ENCODE results near the gene GALNT18. TPM values are rescaled to one million over a fixed set of nuclear protein-coding genes. Genes with fewer than 3 reads are reported as not detected.

GALNT18 gene
- total RNA-seq, 1 experiment from 2014 or later = 14.1 TPM

GRCh38 chr11:11534981-11535380 lies 86.8 kb downstream of the GALNT18 start:
- no peaks in the 10 kb centered on the region for H3K4me1 Mint-ChIP-seq (ENCODE audit: insufficient read depth, unreplicated experiment)
- TF ChIP-seq, protein P1, sequence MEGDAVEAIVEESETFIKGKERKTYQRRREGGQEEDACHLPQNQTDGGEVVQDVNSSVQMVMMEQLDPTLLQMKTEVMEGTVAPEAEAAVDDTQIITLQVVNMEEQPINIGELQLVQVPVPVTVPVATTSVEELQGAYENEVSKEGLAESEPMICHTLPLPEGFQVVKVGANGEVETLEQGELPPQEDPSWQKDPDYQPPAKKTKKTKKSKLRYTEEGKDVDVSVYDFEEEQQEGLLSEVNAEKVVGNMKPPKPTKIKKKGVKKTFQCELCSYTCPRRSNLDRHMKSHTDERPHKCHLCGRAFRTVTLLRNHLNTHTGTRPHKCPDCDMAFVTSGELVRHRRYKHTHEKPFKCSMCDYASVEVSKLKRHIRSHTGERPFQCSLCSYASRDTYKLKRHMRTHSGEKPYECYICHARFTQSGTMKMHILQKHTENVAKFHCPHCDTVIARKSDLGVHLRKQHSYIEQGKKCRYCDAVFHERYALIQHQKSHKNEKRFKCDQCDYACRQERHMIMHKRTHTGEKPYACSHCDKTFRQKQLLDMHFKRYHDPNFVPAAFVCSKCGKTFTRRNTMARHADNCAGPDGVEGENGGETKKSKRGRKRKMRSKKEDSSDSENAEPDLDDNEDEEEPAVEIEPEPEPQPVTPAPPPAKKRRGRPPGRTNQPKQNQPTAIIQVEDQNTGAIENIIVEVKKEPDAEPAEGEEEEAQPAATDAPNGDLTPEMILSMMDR (IDR thresholded peaks at IDR 0.05; ENCODE audit: unreplicated experiment) = no peak
- H3K36me3 Mint-ChIP-seq (ENCODE audit: insufficient read depth, unreplicated experiment) = peaks cover 7% of the 10 kb centered on the region
- no peak overlapping the region for H3K27ac Mint-ChIP-seq (ENCODE audit: low read depth, unreplicated experiment)
- ChIA-PET CTCF (no interaction called here), POLR2A (no interaction called here)
- no peak overlapping the region for H3K4me3 Mint-ChIP-seq (ENCODE audit: unreplicated experiment)
- no peaks in the 10 kb centered on the region for H3K27me3 Mint-ChIP-seq (ENCODE audit: insufficient read depth, unreplicated experiment)
- DNase-seq (ENCODE audit: unreplicated experiment) = no peak
- intact Hi-C loops (cut with micrococcal nuclease) = no loop called here
- no peaks in the 10 kb centered on the region for H3K9me3 Mint-ChIP-seq (ENCODE audit: unreplicated experiment)
- BruUV-seq (replicated peaks) = no TSS peak

DNA sequence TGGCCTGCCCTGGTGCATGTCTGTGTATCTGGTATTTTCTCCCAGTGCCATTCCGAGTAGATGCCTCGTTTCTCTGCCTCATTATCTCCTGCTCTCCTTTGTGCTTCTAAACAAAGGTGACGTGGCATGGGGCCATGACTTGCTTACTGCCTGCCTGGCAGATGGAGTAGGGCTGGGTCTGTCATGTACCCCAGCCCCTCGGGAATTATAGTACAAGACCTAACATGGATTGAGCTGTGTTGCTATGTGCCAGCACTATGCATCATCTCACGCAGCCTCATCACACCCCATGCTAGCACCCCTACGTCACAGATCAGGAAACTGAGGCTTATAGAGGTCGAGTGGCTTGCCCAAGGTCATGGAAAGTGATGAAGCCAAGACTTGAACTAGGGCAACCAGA lies 88.1 kb downstream of the GALNT18 start:
- H3K9me3 Mint-ChIP-seq (ENCODE audit: unreplicated experiment) = no peaks in the 10 kb centered on the region
- peaks cover 7% of the 10 kb centered on the region for H3K36me3 Mint-ChIP-seq (ENCODE audit: insufficient read depth, unreplicated experiment)
- POLR2A ChIA-PET = no interaction called here
- H3K4me1 Mint-ChIP-seq (ENCODE audit: insufficient read depth, unreplicated experiment) = no peaks in the 10 kb centered on the region
- TF ChIP-seq, protein P1 (IDR thresholded peaks at IDR 0.05; ENCODE audit: unreplicated experiment) = no peak
- no peaks in the 10 kb centered on the region for H3K27me3 Mint-ChIP-seq (ENCODE audit: insufficient read depth, unreplicated experiment)
- CTCF ChIA-PET = interaction anchor here (0.7 kb wide), 1 partner anchor 124 kb away, joined by 4 read pairs; no protein-coding TSS in a partner anchor
- BruUV-seq (replicated peaks) = no TSS peak
- intact Hi-C loops (cut with micrococcal nuclease) = no loop called here
- H3K27ac Mint-ChIP-seq (ENCODE audit: low read depth, unreplicated experiment) = no peak overlapping the region
- DNase-seq (ENCODE audit: unreplicated experiment) = no peak
- H3K4me3 Mint-ChIP-seq (ENCODE audit: unreplicated experiment) = no peak overlapping the region

DNA sequence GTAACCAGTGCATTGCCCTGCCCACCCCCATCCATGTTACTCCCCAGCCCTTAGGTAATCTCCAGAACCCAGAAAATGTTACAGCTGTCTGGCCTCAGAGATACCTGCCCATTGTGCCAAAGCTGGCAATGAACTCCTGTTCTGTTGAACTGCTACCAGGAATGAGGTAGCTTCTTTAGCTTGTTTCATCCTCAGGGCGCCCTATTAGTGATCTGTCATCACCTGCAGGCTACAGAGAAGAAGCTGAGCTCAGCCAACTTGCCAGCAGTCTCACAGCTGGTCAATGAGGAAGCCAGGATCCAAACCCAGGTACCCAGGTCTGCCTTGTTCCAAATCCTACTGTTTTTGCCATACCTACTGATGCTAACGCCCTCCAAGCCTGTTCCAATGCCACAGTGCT lies 88.7 kb downstream of the GALNT18 start:
- DNase-seq (ENCODE audit: unreplicated experiment) = no peak
- no peaks in the 10 kb centered on the region for H3K27me3 Mint-ChIP-seq (ENCODE audit: insufficient read depth, unreplicated experiment)
- no peaks in the 10 kb centered on the region for H3K4me1 Mint-ChIP-seq (ENCODE audit: insufficient read depth, unreplicated experiment)
- H3K36me3 Mint-ChIP-seq (ENCODE audit: insufficient read depth, unreplicated experiment) = peaks cover 7% of the 10 kb centered on the region
- H3K4me3 Mint-ChIP-seq (ENCODE audit: unreplicated experiment) = no peak overlapping the region
- no TSS peak for BruUV-seq (replicated peaks)
- POLR2A ChIA-PET = no interaction called here
- no peaks in the 10 kb centered on the region for H3K9me3 Mint-ChIP-seq (ENCODE audit: unreplicated experiment)
- intact Hi-C loops (cut with micrococcal nuclease) = no loop called here
- H3K27ac Mint-ChIP-seq (ENCODE audit: low read depth, unreplicated experiment) = no peak overlapping the region
- TF ChIP-seq, protein P1 (IDR thresholded peaks at IDR 0.05; ENCODE audit: unreplicated experiment) = no peak
- CTCF ChIA-PET = interaction anchor here (0.6 to 0.8 kb wide), 4 partner anchors 124 to 505 kb away, joined by 3 to 4 read pairs (median 3); no protein-coding TSS in a partner anchor

GRCh38 chr11:11532574-11532973 lies 89.2 kb downstream of the GALNT18 start:
- H3K27ac Mint-ChIP-seq (ENCODE audit: low read depth, unreplicated experiment) = no peak overlapping the region
- no peak for DNase-seq (ENCODE audit: unreplicated experiment)
- H3K27me3 Mint-ChIP-seq (ENCODE audit: insufficient read depth, unreplicated experiment) = no peaks in the 10 kb centered on the region
- POLR2A ChIA-PET = no interaction called here
- intact Hi-C loops (cut with micrococcal nuclease) = no loop called here
- H3K36me3 Mint-ChIP-seq (ENCODE audit: insufficient read depth, unreplicated experiment) = peaks cover 7% of the 10 kb centered on the region
- BruUV-seq (replicated peaks) = no TSS peak
- no peaks in the 10 kb centered on the region for H3K9me3 Mint-ChIP-seq (ENCODE audit: unreplicated experiment)
- TF ChIP-seq, protein P1 (IDR thresholded peaks at IDR 0.05; ENCODE audit: unreplicated experiment) = no peak
- CTCF ChIA-PET = interaction anchor here (0.6 to 0.8 kb wide), 4 partner anchors 79 to 552 kb away, joined by 3 read pairs; no protein-coding TSS in a partner anchor
- no peaks in the 10 kb centered on the region for H3K4me1 Mint-ChIP-seq (ENCODE audit: insufficient read depth, unreplicated experiment)
- no peak overlapping the region for H3K4me3 Mint-ChIP-seq (ENCODE audit: unreplicated experiment)

Measured in MCF 10A (cell line).